Stimulated activated CD8-positive, alpha-beta memory T cell treated with anti-CD3 and anti-CD28 coated beads, Interleukin-4, amount 100 ng/mL, for 48 hours (primary cell): ENCODE measurements around the gene SGPP2.
"Not testable (repeated sequence)": the region's sequence is repeated elsewhere in the genome, so short reads cannot be mapped to it uniquely, and the experiment has no call there.

ENCODE experiments used
- DNase-seq: peaks from one replicate; pipeline ENCODE4 v3.0.0-alpha.2; 2020

Gene SGPP2, protein sequence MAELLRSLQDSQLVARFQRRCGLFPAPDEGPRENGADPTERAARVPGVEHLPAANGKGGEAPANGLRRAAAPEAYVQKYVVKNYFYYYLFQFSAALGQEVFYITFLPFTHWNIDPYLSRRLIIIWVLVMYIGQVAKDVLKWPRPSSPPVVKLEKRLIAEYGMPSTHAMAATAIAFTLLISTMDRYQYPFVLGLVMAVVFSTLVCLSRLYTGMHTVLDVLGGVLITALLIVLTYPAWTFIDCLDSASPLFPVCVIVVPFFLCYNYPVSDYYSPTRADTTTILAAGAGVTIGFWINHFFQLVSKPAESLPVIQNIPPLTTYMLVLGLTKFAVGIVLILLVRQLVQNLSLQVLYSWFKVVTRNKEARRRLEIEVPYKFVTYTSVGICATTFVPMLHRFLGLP

DNA sequence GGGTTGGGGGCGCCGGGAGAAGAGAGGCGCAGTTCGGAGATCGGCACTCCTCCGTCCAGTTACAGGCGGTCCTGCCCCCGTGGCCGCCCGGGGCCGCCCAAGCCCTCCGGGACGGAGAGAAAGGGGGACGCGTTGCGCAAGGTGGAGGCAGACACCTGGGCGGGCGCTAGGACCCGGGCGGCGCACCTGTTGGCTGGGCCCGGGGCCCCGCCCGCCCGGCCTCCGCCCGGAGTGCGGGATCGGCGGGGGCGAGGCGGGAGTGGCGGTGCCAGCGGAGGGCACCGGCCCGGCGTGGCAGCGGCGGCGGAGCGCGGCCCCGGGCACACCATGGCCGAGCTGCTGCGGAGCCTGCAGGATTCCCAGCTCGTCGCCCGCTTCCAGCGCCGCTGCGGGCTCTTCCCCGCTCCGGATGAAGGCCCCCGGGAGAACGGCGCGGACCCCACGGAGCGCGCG is at the start of gene SGPP2:
Gene SGPP2, plus strand, starts transcription at position 268 of the 453 bp plus-strand sequence. Its CDS starts 60 bp downstream, at position 328.
- peak; percentile 29 for DNase-seq

DNA sequence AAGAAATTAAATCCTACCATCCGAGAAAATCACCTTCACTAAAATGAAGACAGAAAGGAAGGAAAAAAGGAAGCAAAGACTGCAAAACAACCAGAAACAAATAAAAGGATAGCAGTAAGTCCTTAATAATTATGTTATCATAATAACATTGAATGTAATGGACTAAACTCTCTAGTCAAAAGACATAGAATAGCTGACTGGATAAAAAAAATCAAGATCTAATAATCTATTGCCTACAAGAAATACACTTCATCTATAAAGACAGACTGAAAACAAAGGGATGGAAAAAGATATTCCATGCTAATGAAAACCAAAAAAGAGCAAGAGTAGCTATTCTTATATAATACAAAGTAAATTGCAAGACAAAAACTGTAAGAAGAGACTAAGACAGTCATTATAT is 48.5 kb upstream of the SGPP2 start:
- DNase-seq: no peak

- DNase-seq: no peak
These were observed 43.9 kb upstream of the SGPP2 start for GRCh38 chr2:222380456-222380855.

DNA sequence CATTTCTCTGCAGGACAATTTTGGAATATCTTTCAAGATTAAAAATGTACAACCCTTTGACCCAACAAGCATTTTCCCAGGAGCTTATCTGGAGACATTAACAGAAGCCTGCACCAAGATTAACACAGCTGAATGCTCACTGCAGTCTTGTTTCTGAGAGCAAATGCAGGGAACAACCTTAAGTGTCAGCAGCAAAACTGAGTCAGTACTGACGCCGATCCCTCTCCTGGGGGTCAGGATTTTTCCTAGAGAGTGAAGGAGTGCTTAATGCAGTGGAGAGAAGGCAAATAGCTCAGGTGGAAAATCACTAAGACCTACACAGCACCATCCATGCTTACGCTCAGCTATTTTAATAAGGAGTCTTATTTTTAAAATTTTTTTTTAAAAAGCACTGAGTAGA is 42.8 kb upstream of the SGPP2 start:
- no peak for DNase-seq

DNA sequence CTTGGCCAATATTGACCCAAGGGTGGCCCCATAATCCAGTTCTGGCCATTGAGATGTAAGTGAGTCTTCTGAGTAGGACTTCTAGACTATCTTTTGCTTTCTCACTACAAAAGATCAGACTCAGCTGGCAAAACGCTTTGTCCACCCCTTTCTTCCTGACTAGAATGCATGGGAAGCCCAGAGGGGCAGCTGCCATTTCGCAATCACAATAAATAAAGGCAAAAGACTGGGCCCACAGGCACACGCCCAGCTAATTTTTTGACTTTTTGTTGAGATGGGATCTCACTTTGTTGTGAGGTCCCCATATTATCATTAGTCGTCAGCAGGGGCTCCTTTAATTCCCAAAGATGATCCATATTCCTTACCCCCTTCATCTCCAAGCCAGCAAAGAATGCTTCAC is 41.1 kb upstream of the SGPP2 start:
- DNase-seq: no peak

DNA sequence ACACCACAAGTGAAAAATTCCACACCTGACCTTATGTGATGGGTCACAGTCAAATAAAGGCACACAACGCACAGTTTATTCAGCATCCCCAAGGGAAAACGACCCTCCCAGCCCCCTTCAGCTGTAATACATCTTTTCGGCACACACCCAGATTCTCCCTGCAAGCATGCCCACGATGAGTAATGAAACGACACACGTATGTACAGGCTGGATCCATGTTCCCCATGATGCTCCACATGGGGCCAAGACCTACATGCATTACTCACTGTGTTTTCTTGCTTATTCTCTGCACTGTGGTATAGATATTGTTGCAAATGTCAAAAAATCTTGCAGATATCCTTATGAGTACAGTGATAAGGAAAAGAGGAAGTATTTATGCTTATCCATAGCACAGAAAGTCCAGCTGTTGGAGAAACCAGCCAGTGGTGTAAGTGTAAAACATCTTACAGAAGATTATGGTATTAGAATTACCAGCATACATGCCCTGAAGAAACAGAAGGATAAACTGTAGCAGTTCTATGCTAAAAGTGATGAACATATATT is 32.5 kb upstream of the SGPP2 start:
- no peak for DNase-seq

- no peak for DNase-seq
These were observed 30.5 kb upstream of the SGPP2 start for GRCh38 chr2:222393733-222394267.

DNA sequence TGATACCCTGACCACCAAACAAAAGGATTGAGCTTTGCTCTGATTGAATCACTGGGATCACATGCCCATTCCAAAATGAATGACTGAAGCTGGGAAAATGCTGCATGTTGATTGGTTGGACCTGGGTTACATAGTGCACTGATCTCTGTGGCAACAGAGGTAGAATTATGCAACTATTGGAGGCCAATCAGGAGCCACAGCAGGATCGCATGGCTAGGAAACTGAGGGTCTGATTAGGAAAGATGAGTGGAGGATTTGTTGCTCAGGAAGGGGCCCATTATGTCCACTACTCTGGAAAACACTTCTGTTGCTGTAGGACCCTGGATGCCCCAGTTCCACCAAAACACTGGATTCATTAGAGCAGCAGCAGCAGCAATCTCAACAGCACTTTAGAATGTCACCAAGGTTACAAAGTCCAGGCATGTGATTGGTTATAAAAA is 25.9 kb upstream of the SGPP2 start:
- DNase-seq: no peak

DNA sequence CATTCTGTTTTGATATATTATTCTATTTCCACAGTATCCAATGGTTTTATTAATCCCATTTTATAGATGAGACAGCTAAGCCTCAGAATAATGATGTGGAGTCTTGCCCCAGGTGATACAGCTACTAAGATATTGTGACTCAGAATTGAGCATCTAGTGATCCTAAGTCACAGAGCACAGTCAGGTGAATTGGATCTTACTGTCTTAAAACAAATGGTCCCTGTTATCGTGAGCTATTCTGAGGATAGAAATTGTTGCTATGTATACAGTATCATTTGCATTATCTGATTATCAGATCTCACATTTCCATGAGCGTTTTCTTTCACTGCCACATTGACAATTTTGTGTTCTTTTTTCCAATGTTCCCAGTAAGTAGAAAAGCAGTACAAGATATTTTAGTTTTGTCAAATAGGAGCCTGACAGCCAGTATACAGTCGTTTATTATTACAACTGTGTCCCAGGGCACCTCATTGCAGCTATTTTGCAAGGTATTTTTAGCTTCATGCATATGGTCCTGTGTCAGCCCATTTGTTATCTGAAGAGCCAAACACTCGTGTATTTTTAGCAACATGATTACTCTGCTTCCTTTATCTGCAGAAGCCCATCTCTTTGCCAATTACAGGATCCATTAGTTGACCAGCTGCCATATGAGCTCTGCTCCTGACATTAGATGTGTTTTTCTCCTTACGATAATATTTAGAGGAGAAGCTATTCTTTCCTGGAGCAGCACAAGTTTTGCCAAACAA is 25.1 kb upstream of the SGPP2 start:
- DNase-seq: no peak

DNA sequence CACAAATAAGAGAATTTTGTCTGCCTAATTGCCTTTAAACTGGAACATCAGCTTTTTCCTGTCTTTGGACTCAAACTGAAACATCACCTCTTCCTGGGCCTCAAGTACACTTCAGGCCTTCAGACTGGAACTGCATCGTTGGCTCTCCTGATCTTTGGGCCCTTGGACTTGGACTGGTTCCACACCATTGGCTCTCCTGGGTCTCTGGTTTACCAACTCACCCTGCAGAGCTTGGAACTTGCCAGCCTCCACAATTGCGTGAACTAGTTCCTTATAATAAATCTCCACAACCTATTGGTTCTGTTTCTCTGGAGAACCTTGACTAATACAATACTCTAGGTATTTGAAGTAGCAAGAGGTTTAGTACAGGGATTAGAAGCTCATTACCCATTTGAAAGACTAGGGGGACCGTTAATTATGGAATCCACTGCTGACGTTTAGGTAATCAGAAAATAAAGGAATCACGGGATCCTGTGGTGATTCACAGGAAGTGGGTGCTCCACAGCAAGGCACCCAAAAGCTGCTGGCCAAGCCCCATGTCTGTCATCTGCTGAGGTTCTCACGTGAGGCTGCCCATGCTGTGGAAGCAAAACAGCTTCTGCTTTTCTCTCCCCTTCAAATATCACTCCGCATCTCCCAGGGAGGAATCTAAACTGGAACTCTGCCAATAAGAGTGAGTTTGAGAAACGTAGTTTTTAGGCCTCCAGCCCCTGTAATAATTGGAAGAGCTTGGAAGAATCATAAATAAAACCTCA is 20.0 kb upstream of the SGPP2 start:
- no peak for DNase-seq

DNA sequence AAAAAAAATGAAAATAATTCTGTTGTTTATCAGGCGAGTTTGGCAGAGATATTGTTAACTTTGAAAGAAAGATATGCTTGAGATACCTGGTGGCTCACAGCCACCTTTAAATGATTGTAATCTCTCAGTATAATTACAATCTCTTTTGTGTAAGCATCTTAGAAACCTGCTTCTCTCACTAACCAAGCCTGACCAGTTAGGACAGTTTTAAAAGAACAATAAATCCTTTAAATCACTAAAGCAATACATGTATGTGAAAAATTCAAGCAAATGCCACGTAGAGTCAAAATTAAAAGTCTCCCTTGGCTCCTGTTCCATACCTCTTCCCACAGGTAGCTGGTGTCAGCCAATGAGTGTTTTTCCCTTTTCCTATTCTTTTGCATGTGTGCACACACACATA is 15.7 kb upstream of the SGPP2 start:
- no peak for DNase-seq

GRCh38 chr2:222410534-222410933 is 13.8 kb upstream of the SGPP2 start:
- no peak for DNase-seq

GRCh38 chr2:222412334-222412733 is 12.0 kb upstream of the SGPP2 start:
- not testable (repeated sequence) for DNase-seq

DNA sequence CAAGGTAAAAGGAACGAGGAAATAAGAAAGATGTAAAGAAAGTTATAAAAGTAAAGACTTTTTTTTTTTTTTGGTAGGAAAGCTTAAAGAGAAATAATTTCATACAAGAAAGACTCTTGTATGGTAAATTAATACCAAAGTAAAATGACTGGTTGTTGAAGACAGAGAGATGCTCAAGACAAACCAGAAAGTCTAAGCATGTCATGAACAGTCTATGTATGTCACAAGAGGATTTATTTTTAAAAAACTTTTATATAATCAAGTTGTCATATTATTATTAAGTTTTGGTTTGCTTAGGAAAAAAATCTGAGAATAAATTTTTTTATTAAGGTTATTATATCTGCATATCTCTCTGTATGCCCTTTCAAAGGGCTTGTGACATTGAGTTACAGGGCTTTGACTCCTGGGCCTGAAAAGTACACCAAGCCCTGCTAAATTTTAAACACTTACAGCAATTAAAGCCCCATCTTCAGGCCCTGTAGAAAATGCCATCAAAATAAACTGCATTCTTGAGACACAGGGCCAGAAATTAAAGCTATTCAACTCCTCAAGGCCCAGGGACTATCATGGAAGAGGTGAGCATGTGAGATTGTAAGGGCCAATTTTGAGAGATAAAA is 10.9 kb upstream of the SGPP2 start:
- DNase-seq: no peak

GRCh38 chr2:222418739-222419138 is 5.6 kb upstream of the SGPP2 start:
- no peak for DNase-seq

GRCh38 chr2:222420508-222420907 is 3.8 kb upstream of the SGPP2 start:
- no peak for DNase-seq

DNA sequence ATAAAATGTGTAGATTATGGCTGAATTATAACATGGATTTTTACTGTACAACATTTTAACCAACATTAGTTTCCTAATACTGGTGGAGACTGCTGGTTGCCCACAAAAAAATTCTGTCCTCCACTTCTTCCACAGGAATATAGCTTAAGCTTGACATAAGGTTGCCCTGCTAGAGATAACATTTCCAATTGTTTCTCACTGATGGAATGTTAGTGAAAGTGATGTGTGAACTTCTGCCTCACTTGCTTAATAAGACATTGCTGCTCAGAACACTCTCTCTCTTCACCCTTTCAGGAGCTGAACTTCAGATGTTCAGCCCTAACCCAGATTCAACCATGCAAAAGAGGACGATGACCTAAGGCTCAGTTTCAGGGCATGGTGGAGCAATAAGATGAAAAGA is 2.7 kb upstream of the SGPP2 start:
- no peak for DNase-seq

GRCh38 chr2:222423186-222423585 is 1.2 kb upstream of the SGPP2 start:
- no peak for DNase-seq

DNA sequence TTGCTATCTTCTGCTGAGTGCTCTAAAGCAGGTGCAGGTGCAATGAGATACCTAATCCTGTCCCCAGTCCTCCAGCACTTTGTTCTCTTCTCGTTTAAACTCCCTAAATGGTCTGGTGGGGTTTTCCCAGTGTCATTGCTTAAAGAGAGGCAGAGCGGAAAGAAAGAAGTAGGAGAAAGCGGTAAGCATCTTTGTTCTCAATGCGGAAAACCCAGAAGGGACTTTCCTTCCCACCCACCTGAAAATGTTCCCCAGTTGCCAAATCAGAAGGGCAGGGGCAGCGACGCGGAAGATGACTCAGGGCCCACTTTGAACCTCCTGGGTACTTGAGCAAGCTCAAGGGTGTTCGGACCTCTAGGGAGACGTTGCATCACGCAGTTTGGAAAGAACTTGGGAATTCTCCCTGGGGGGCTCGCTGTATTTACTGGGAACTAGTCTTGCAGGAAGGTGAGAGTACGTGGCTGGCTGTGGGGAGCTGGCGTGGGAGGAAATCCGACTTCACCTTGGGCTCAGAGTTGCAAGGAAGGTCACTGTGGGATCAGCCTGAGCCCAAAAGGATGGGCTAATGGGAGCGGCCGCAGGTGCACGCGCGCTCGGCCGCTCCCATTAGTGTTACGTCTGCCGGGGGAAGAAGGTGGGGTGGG is 589 bp upstream of the SGPP2 start:
- peak; percentile 65 for DNase-seq

GRCh38 chr2:222424729-222425671 is 657 bp downstream of the SGPP2 start:
- peak; percentile 31 for DNase-seq
